ENCODE data around the gene GPC6.

Gene GPC6

DNA sequence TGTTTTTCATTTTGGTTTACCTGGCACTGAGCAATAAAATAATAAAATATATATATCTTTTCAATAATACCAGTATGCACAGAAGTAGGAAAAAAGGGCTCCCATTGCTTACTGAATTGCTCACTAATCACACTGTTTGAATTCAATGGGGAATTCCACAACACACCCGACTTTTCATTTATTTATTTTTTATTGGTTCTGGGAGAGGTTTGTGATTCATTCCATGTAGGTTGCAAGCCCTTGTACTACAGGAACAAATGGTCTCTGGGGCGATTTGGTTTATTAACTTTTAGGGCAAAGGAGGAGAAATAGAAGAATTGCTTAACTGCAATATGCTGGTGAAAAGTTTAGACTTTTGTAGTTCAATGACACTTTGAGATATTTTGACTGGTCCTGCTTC, 1045.4 kb downstream of the GPC6 start:
- Histone ChIP-seq H3K4me3 (ENCODE audit: insufficient read depth in 1 of 2, low read depth in 1 of 2, low read length in 2 of 2) (no peak overlapping the region), H2AK5ac (ENCODE audit: low read length, severe bottlenecking) (no peak overlapping the region), H3K4me2 (ENCODE audit: low read length, poor library complexity, severe bottlenecking) (no peak overlapping the region), H2BK120ac (ENCODE audit: low read depth, low read length) (no peak overlapping the region), H3K9ac (ENCODE audit: low read length) (no peak overlapping the region), H3K4ac (ENCODE audit: low read depth in 1 of 2, low read length in 2 of 2) (no peak overlapping the region), H3K14ac (ENCODE audit: low read length in 2 of 2) (no peak overlapping the region), H2BK5ac (ENCODE audit: low read depth, low read length, poor library complexity, severe bottlenecking) (no peak overlapping the region), H2AFZ (ENCODE audit: low read depth, low read length) (no peak overlapping the region), H3K27me3 (ENCODE audit: control insufficient read depth in 1 of 2, insufficient read depth in 1 of 2, low read length in 2 of 2) (no peaks in the 10 kb centered on the region), H3K18ac (ENCODE audit: low read depth in 1 of 2, low read length in 2 of 2) (no peak overlapping the region), H4K8ac (ENCODE audit: low read length) (no peak overlapping the region), H3K23ac (ENCODE audit: low read length in 2 of 2) (no peak overlapping the region), H3K79me1 (replicated peaks; ENCODE audit: low read length, poor library complexity, severe bottlenecking) (no peaks in the 10 kb centered on the region), H3K4me1 (ENCODE audit: control insufficient read depth, insufficient read depth, low read depth, low read length) (no peaks in the 10 kb centered on the region), H2BK12ac (ENCODE audit: low read length in 2 of 2) (no peak overlapping the region), H3K36me3 (ENCODE audit: control insufficient read depth in 1 of 2, insufficient read depth in 2 of 2, low read depth in 1 of 2, low read length in 2 of 2) (no peaks in the 10 kb centered on the region), H2BK15ac (ENCODE audit: low read depth, poor library complexity, severe bottlenecking) (no peak overlapping the region), H3K27ac (ENCODE audit: low read length, poor library complexity, severe bottlenecking) (no peak overlapping the region), H3K9me3 (ENCODE audit: control insufficient read depth, low read length) (no peaks in the 10 kb centered on the region), H4K91ac (ENCODE audit: low read length) (no peak overlapping the region)
- WGBS, result 78% methylated on average over 1 of the region's 2 CpGs
- DNase-seq, result no peak

DNA sequence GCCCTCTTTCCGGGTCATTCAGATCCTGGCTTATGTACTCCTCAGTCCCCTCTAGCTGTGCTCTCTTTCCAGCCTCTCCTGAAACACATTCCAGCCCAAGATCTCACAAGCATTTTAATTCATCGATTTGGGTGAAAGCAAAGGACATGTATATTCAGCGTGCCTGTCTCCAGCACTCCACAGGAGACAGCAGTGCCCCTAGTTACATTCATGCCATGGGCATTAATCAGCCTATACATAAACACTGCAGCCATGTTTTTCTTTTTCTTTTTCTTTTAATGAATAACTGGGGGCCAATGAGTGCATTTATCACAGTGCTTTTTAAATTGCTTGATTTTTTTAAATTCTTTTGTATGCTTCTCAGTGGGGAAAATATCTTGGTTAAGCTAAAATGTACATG, 1053.7 kb downstream of the GPC6 start:
- Histone ChIP-seq H3K4me3 (ENCODE audit: insufficient read depth in 1 of 2, low read depth in 1 of 2, low read length in 2 of 2) (no peak overlapping the region), H3K14ac (ENCODE audit: low read length in 2 of 2) (no peak overlapping the region), H3K23ac (ENCODE audit: low read length in 2 of 2) (no peak overlapping the region), H3K4me2 (ENCODE audit: low read length, poor library complexity, severe bottlenecking) (peak overlapping the region; percentile 39), H3K79me1 (replicated peaks; ENCODE audit: low read length, poor library complexity, severe bottlenecking) (no peaks in the 10 kb centered on the region), H2AK5ac (ENCODE audit: low read length, severe bottlenecking) (no peak overlapping the region), H2BK5ac (ENCODE audit: low read depth, low read length, poor library complexity, severe bottlenecking) (no peak overlapping the region), H2AFZ (ENCODE audit: low read depth, low read length) (no peak overlapping the region), H3K9ac (ENCODE audit: low read length) (no peak overlapping the region), H3K4ac (ENCODE audit: low read depth in 1 of 2, low read length in 2 of 2) (no peak overlapping the region), H2BK120ac (ENCODE audit: low read depth, low read length) (no peak overlapping the region), H4K8ac (ENCODE audit: low read length) (no peak overlapping the region), H3K36me3 (ENCODE audit: control insufficient read depth in 1 of 2, insufficient read depth in 2 of 2, low read depth in 1 of 2, low read length in 2 of 2) (no peaks in the 10 kb centered on the region), H3K18ac (ENCODE audit: low read depth in 1 of 2, low read length in 2 of 2) (no peak overlapping the region), H3K27me3 (ENCODE audit: control insufficient read depth in 1 of 2, insufficient read depth in 1 of 2, low read length in 2 of 2) (no peaks in the 10 kb centered on the region), H3K27ac (ENCODE audit: low read length, poor library complexity, severe bottlenecking) (peak overlapping the region; percentile 92), H2BK12ac (ENCODE audit: low read length in 2 of 2) (no peak overlapping the region), H2BK15ac (ENCODE audit: low read depth, poor library complexity, severe bottlenecking) (no peak overlapping the region), H4K91ac (ENCODE audit: low read length) (no peak overlapping the region), H3K9me3 (ENCODE audit: control insufficient read depth, low read length) (peaks cover 6% of the 10 kb centered on the region), H3K4me1 (ENCODE audit: control insufficient read depth, insufficient read depth, low read depth, low read length) (peaks cover 2% of the 10 kb centered on the region)
- 90% methylated on average over 3 of the region's 3 CpGs for WGBS
- peak; percentile 8 for DNase-seq

DNA sequence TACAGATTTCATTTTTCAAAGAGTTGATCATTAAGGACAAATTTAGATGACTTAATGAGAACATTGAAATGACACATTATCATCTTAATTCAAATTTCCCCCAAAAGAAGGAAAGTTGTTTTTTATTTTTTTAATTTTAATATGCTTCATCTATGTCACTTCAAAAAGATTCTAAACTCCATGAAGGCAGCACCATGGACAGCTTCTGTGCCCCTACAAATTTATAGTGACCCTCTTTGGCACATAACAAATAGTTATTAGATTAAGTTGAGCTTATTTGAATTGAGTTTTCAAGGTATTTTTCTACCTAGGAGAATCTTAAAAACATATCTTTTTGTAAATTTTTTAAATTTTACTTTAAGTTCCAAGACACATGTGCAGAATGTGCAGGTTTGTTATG, 1054.2 kb downstream of the GPC6 start:
- Histone ChIP-seq H3K79me1 (replicated peaks; ENCODE audit: low read length, poor library complexity, severe bottlenecking) (no peaks in the 10 kb centered on the region), H3K14ac (ENCODE audit: low read length in 2 of 2) (no peak overlapping the region)

DNA sequence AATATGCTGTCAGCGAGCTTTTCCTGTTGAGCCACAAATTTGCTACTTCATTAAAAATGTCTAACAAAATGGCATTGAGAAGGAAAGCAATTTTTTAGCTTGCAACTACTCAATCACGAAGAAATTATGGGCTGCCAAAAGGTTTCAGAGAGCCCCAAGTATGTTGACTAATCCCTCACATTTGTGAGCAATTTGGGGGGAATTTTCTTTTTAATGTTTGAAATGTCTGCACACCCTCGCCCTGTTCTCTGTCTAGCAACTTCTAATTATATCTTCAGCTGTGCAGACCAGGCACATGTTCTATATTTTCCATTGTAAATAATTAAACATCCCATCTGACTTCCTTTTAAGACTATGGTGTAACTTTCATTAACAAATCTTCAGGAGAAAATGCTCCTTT, 1060.0 kb downstream of the GPC6 start:
- no peak overlapping the region for H3K4me3 ChIP-seq (ENCODE audit: insufficient read depth in 1 of 2, low read depth in 1 of 2, low read length in 2 of 2)
- no peak overlapping the region for H3K4ac ChIP-seq (ENCODE audit: low read depth in 1 of 2, low read length in 2 of 2)
- H2BK120ac ChIP-seq (ENCODE audit: low read depth, low read length), result no peak overlapping the region
- H3K23ac ChIP-seq (ENCODE audit: low read length in 2 of 2), result no peak overlapping the region
- H2BK15ac ChIP-seq (ENCODE audit: low read depth, poor library complexity, severe bottlenecking), result no peak overlapping the region
- H3K27me3 ChIP-seq (ENCODE audit: control insufficient read depth in 1 of 2, insufficient read depth in 1 of 2, low read length in 2 of 2), result no peaks in the 10 kb centered on the region
- no peak overlapping the region for H4K8ac ChIP-seq (ENCODE audit: low read length)
- no peak overlapping the region for H2BK12ac ChIP-seq (ENCODE audit: low read length in 2 of 2)
- peaks cover 0 to 2% of the 10 kb centered on the region in 2 experiments for H3K36me3 ChIP-seq (ENCODE audit: control insufficient read depth in 1 of 2, insufficient read depth in 2 of 2, low read depth in 1 of 2, low read length in 2 of 2)
- no peaks in the 10 kb centered on the region for H3K79me1 ChIP-seq (replicated peaks; ENCODE audit: low read length, poor library complexity, severe bottlenecking)
- no peak overlapping the region for H2BK5ac ChIP-seq (ENCODE audit: low read depth, low read length, poor library complexity, severe bottlenecking)
- H4K91ac ChIP-seq (ENCODE audit: low read length), result no peak overlapping the region
- no peak overlapping the region for H2AFZ ChIP-seq (ENCODE audit: low read depth, low read length)
- H3K4me2 ChIP-seq (ENCODE audit: low read length, poor library complexity, severe bottlenecking), result no peak overlapping the region
- no peak overlapping the region for H3K9ac ChIP-seq (ENCODE audit: low read length)
- no peak for DNase-seq
- no peak overlapping the region for H3K14ac ChIP-seq (ENCODE audit: low read length in 2 of 2)
- H2AK5ac ChIP-seq (ENCODE audit: low read length, severe bottlenecking), result no peak overlapping the region
- H3K27ac ChIP-seq (ENCODE audit: low read length, poor library complexity, severe bottlenecking), result no peak overlapping the region
- no peak overlapping the region for H3K18ac ChIP-seq (ENCODE audit: low read depth in 1 of 2, low read length in 2 of 2)
- no peaks in the 10 kb centered on the region for H3K9me3 ChIP-seq (ENCODE audit: control insufficient read depth, low read length)
- WGBS, result 100% methylated on average over 2 of the region's 3 CpGs
- peaks cover 2% of the 10 kb centered on the region for H3K4me1 ChIP-seq (ENCODE audit: control insufficient read depth, insufficient read depth, low read depth, low read length)

More for the DNA sequence above, 1054.2 kb downstream of the GPC6 start:
- no peak overlapping the region for H2BK12ac ChIP-seq (ENCODE audit: low read length in 2 of 2)
- no peak overlapping the region for H2BK5ac ChIP-seq (ENCODE audit: low read depth, low read length, poor library complexity, severe bottlenecking)
- no peak overlapping the region for H4K8ac ChIP-seq (ENCODE audit: low read length)
- H3K4ac ChIP-seq (ENCODE audit: low read depth in 1 of 2, low read length in 2 of 2), result no peak overlapping the region
- H3K36me3 ChIP-seq (ENCODE audit: control insufficient read depth in 1 of 2, insufficient read depth in 2 of 2, low read depth in 1 of 2, low read length in 2 of 2), result no peaks in the 10 kb centered on the region
- H3K4me3 ChIP-seq (ENCODE audit: insufficient read depth in 1 of 2, low read depth in 1 of 2, low read length in 2 of 2), result no peak overlapping the region
- no peak overlapping the region for H3K9ac ChIP-seq (ENCODE audit: low read length)
- peaks cover 6% of the 10 kb centered on the region for H3K9me3 ChIP-seq (ENCODE audit: control insufficient read depth, low read length)
- H2BK120ac ChIP-seq (ENCODE audit: low read depth, low read length), result no peak overlapping the region
- H3K4me1 ChIP-seq (ENCODE audit: control insufficient read depth, insufficient read depth, low read depth, low read length), result peaks cover 2% of the 10 kb centered on the region
- no peak overlapping the region for H2BK15ac ChIP-seq (ENCODE audit: low read depth, poor library complexity, severe bottlenecking)
- H3K4me2 ChIP-seq (ENCODE audit: low read length, poor library complexity, severe bottlenecking), result no peak overlapping the region
- H3K27me3 ChIP-seq (ENCODE audit: control insufficient read depth in 1 of 2, insufficient read depth in 1 of 2, low read length in 2 of 2), result no peaks in the 10 kb centered on the region
- DNase-seq, result no peak
- no peak overlapping the region for H3K23ac ChIP-seq (ENCODE audit: low read length in 2 of 2)
- H3K27ac ChIP-seq (ENCODE audit: low read length, poor library complexity, severe bottlenecking), result peak overlapping the region; percentile 41
- no peak overlapping the region for H2AFZ ChIP-seq (ENCODE audit: low read depth, low read length)
- no peak overlapping the region for H3K18ac ChIP-seq (ENCODE audit: low read depth in 1 of 2, low read length in 2 of 2)
- no peak overlapping the region for H4K91ac ChIP-seq (ENCODE audit: low read length)
- H2AK5ac ChIP-seq (ENCODE audit: low read length, severe bottlenecking), result no peak overlapping the region

Data from mesenchymal stem cell (in vitro differentiated cells and primary cell).